AG09319 (cell line): Measurements from ENCODE around the gene COL4A3.

Source experiments
- DNase-seq: peaks from one replicate; pipeline ENCODE4 v3.0.0-alpha.2; 2010; ENCODE audit warnings: low read depth; ENCODE audit errors: extremely low read depth
- TF ChIP-seq, protein P1 (sequence below): IDR thresholded peaks from 2 replicates; pipeline ENCODE4 v1.5.1; 2011; ENCODE audit warnings: low read depth, mild to moderate bottlenecking, inconsistent platforms, low read length, moderate library complexity

The COL4A3 gene

DNA sequence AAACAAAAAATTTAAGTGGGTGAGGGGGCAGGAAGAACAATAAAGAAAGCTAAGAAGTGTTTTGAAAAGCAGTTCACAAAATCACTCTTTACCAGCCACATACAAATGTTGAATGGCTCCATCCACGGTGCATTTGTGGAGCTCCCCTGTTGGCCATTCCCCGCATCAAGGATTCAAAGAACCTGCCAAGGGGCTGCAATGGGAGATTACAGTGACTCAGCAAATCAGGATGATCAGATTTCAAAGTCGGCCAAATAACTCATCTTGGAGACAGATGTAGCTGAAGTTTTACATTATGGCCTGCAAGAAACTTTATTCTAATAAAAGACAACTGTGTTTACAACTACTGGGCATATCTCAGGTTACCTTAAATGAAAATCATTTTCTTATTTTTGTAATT, 26.9 kb downstream of the COL4A3 start:
- DNase-seq: no peak
- TF ChIP-seq, protein P1, sequence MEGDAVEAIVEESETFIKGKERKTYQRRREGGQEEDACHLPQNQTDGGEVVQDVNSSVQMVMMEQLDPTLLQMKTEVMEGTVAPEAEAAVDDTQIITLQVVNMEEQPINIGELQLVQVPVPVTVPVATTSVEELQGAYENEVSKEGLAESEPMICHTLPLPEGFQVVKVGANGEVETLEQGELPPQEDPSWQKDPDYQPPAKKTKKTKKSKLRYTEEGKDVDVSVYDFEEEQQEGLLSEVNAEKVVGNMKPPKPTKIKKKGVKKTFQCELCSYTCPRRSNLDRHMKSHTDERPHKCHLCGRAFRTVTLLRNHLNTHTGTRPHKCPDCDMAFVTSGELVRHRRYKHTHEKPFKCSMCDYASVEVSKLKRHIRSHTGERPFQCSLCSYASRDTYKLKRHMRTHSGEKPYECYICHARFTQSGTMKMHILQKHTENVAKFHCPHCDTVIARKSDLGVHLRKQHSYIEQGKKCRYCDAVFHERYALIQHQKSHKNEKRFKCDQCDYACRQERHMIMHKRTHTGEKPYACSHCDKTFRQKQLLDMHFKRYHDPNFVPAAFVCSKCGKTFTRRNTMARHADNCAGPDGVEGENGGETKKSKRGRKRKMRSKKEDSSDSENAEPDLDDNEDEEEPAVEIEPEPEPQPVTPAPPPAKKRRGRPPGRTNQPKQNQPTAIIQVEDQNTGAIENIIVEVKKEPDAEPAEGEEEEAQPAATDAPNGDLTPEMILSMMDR: no peak

DNA sequence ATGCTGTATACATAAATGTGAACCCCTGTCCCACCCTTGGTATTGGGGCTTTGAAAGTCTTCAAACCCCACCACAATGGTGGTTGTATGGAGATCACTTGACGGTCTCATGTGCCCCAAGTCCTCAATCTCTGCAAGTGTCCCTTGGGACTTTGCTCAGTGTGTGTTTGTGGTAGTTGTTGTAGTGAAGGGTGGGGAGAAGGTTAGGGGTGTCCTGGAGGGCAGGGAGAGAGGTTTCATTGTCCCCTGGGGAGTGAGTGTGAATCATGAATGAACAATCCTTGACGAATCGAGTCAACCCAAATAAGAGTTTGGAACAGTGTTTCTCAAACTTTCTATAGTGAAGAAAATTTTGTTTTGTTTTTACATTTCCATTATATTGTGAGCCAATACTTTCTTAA, 28.1 kb downstream of the COL4A3 start:
- DNase-seq: no peak
- TF ChIP-seq, protein P1: no peak

DNA sequence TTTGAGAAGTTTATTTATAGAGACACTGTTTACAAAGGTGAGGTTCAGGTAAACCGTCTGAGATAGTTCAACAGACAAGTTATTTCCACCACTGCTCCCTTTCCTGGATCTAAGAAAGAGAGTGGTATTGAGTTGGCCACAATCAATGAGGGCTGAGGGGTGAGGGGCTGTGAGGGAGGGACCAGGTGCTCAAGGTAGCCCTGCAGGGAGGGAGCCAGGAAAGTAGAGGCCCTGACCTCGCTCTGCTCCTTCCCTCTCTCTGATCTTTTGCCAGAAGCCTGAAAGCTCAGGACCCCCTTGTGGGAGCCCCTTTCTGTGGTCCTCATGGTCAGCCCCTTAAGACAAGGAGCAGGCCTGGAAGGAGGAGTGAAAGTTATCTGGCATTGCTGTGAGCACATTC, 29.8 kb downstream of the COL4A3 start:
- TF ChIP-seq, protein P1: no peak

DNA sequence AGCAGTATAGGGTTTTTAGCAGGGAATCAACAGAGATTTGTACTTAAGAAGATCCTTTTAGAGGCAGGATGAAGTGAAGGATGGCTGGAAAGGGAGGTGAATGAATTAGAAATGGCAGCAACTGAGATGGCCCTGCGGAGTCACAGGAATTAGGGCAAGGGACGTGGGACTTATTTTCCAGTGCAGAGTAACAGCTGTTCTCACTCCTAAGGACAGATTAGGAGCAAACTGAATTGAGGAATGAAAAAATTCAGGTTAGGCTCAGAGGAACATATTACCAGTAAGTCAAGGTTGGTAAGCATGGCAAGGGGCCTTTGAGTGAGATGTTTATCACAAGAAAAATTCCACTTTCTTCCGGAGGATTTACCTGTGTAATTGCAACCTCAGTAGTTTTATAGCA, 34.4 kb downstream of the COL4A3 start:
- no peak for DNase-seq
- TF ChIP-seq, protein P1: no peak

More for the DNA sequence above, 29.8 kb downstream of the COL4A3 start:
- DNase-seq: no peak

DNA sequence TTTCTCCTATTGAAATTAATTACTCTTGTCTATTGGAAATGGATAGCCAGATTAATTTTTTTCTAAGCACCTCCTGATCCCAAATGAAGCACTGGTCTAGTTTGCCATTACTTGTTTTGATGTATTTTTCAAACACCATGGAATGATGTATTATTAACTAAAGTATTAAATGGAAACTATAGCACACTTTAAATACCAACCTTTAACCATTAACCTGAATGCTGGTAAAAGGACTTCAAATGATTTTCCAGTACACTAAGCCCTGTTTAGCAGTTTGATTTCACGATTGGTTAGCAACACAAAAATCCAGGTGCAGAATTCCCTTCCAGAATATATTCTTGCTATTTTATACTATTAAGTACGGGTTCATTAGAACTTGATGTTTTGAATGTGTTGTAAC, 37.3 kb downstream of the COL4A3 start:
- TF ChIP-seq, protein P1: no peak
- DNase-seq: no peak

DNA sequence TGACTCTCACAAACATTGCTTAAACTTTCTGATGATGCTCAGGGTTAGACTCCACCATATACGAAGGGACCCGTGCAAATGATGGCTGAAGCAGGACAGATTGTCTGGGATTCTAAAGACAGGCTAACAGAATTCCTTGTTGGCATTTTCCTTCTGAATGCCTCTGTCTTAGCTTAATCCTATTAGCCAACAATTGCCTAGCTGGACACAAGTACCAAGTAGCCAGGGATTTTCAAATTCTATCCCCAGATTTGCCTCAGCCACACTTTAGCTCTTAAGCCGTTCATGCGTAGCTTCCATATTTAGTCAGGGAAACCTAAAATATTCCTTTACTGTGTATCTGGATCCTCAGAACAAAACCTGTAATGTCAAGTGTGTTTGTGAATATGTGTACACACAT, 40.0 kb downstream of the COL4A3 start:
- no peak for DNase-seq
- TF ChIP-seq, protein P1: no peak

DNA sequence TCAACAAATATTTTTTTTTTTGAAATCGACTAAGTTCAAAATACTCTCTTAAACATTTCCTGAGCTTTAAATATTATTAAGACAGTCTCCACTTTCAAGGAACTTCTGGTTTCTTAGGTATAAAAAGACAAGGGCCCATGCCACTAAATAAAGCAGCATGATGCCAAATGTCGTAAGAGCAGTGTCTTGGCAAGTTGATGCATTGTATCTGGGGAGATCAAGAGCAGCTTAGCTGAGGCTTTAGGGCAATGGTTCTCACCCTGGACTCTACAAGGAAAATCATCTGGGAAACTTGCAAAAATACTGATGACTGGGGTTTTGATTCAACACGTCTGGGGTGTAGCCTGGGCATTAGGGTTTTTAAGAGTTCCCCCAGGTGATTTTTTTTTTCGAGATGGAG, 41.3 kb downstream of the COL4A3 start:
- TF ChIP-seq, protein P1: no peak
- no peak for DNase-seq

DNA sequence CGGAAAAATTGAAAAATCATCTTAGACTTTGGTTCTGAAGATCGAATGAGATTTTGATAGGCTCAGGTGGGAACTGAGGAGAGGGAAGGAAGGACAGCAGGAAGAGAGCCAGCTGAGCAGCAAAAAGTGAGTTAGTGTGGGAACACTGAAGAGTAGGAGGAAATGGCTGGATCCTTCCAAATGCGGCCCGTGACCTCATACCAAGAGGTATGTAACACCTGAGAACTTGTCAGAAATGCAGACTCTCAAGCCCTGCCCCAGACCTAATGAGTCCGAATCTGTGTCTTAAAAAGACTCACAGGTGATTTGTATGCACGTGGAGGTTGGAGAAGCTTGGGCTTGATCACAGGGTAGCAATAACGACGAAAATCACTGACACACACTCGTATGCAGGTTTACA, 42.0 kb downstream of the COL4A3 start:
- no peak for DNase-seq
- TF ChIP-seq, protein P1: no peak
